Tibial artery (tissue), 4 donors: ENCODE data around the gene PDIA6.
A peak's percentile ranks its signal among the peaks of the same experiment; 100 is the strongest.

ENCODE experiments used
- DNase-seq, 2 donors: peaks; one replicate each; pipeline ENCODE4 v3.0.0-alpha.2; 2019
- H3K27ac ChIP-seq, 2 donors: fragments of 200-600 bp; sonication (generic) in 1 of 2; 1 replicate in 1 of 2; 2 replicates in 1 of 2; pipeline ENCODE4 v1.5.1; 2018 to 2019; ENCODE audit warnings: mild to moderate bottlenecking in 1 of 2
- H3K27me3 ChIP-seq, 2 donors: fragments of 200-600 bp; sonication (generic) in 1 of 2; one replicate each; pipeline versions ENCODE4 v1.5.1 to v1.6.0; 2016 to 2019
- H3K36me3 ChIP-seq, 3 donors: fragments of 200-600 bp; sonication (generic) in 2 of 3; one replicate each; pipeline ENCODE4 v1.5.1; 2016 to 2019; ENCODE audit warnings: mild to moderate bottlenecking in 2 of 3
- H3K4me1 ChIP-seq, 4 donors: fragments of 200-600 bp; sonication (generic) in 2 of 4; 1 replicate in 3 of 4; 2 replicates in 1 of 4; pipeline ENCODE4 v1.5.1; 2016 to 2019
- H3K4me3 ChIP-seq, 2 donors: fragments of 200-600 bp; sonication (generic) in 1 of 2; 1 replicate in 1 of 2; 2 replicates in 1 of 2; pipeline ENCODE4 v1.5.1; 2018 to 2019; ENCODE audit warnings: mild to moderate bottlenecking in 2 of 2
- H3K9me3 ChIP-seq, 3 donors: fragments of 200-600 bp; sonication (generic) in 1 of 3; one replicate each; pipeline ENCODE4 v1.5.1; 2016 to 2019
- CTCF ChIP-seq, 2 experiments: fragments of 200-600 bp in 1 of 2; fragments of 450-650 bp in 1 of 2; IDR thresholded peaks; one replicate each; pipeline ENCODE4 v1.5.1; 2017 to 2019; ENCODE audit warnings: antibody characterized with exemption in 2 of 2, mild to moderate bottlenecking in 1 of 2, moderate library complexity in 1 of 2
- intact Hi-C: fragments of 100-400 bp; cut with DNase I; formaldehyde crosslinking; loops from one replicate; pipeline ENCODE4 v1.15.0; 2023; ENCODE audit warnings: low total_unique reads

The PDIA6 gene

GRCh38 chr2:10832203-10832936 lies 19.8 kb upstream of the PDIA6 start:
- peaks cover 0 to 11% (median 2%) of the 10 kb centered on the region in 4 donors for H3K4me1 ChIP-seq
- H3K9me3 ChIP-seq = no peaks in the 10 kb centered on the region
- DNase-seq = peak; percentile 64 to 80
- intact Hi-C loops = loop anchor here (2.0 kb wide), 1 partner anchor 292 kb away; no protein-coding TSS in a partner anchor
- H3K27ac ChIP-seq = no peak overlapping the region
- H3K36me3 ChIP-seq = no peaks in the 10 kb centered on the region
- peaks cover 0 to 63% of the 10 kb centered on the region in 2 donors for H3K27me3 ChIP-seq
- peak; percentile 78 to 96 for TF ChIP-seq CTCF (IDR thresholded peaks at IDR 0.05)
- H3K4me3 ChIP-seq = no peak overlapping the region

GRCh38 chr2:10831400-10831985 lies 18.9 kb upstream of the PDIA6 start:
- H3K4me1 ChIP-seq = peaks cover 0 to 11% (median 2%) of the 10 kb centered on the region in 4 donors
- H3K4me3 ChIP-seq = no peak overlapping the region
- no peak overlapping the region for H3K27ac ChIP-seq
- DNase-seq = no peak
- H3K36me3 ChIP-seq = no peaks in the 10 kb centered on the region
- peaks cover 0 to 66% of the 10 kb centered on the region in 2 donors for H3K27me3 ChIP-seq
- intact Hi-C loops = no loop called here
- no peak for TF ChIP-seq CTCF (IDR thresholded peaks at IDR 0.05)
- H3K9me3 ChIP-seq = no peaks in the 10 kb centered on the region

GRCh38 chr2:10830641-10831399 lies 18.2 kb upstream of the PDIA6 start:
- TF ChIP-seq CTCF (IDR thresholded peaks at IDR 0.05) = no peak
- Histone ChIP-seq H3K27ac (no peak overlapping the region), H3K27me3 (peaks cover 0 to 66% of the 10 kb centered on the region in 2 donors), H3K4me1 (peaks cover 0 to 11% (median 2%) of the 10 kb centered on the region in 4 donors), H3K9me3 (no peaks in the 10 kb centered on the region), H3K4me3 (no peak overlapping the region), H3K36me3 (no peaks in the 10 kb centered on the region)
- no peak for DNase-seq
- intact Hi-C loops = no loop called here

- DNase-seq = no peak
- peaks cover 0 to 60% of the 10 kb centered on the region in 2 donors for H3K27me3 ChIP-seq
- TF ChIP-seq CTCF (IDR thresholded peaks at IDR 0.05) = no peak
- no peak overlapping the region for H3K27ac ChIP-seq
- peaks cover 0 to 8% (median 2%) of the 10 kb centered on the region in 4 donors for H3K4me1 ChIP-seq
- intact Hi-C loops = no loop called here
- no peaks in the 10 kb centered on the region for H3K36me3 ChIP-seq
- no peaks in the 10 kb centered on the region for H3K9me3 ChIP-seq
- no peak overlapping the region for H3K4me3 ChIP-seq
These were observed 17.6 kb upstream of the PDIA6 start for GRCh38 chr2:10830203-10830602.

- Histone ChIP-seq H3K4me1 (peaks cover 0 to 7% (median 2%) of the 10 kb centered on the region in 4 donors), H3K27me3 (peaks cover 0 to 54% of the 10 kb centered on the region in 2 donors), H3K4me3 (no peak overlapping the region), H3K27ac (no peak overlapping the region), H3K9me3 (no peaks in the 10 kb centered on the region), H3K36me3 (no peaks in the 10 kb centered on the region)
- no peak for DNase-seq
- intact Hi-C loops = no loop called here
- TF ChIP-seq CTCF (IDR thresholded peaks at IDR 0.05) = no peak
These were observed 16.7 kb upstream of the PDIA6 start for GRCh38 chr2:10829299-10829698.
